Gastrocnemius medialis (tissue), 4 donors: Measurements from ENCODE around the gene BCL2L13. TPM values are rescaled to one million over a fixed set of nuclear protein-coding genes. Genes with fewer than 3 reads are reported as not detected.

ENCODE experiments used
- ATAC-seq, 2 donors: fragments of 150-250 bp; one replicate each; pipeline ENCODE4 v1.9.1; 2016
- DNase-seq, 2 donors: peaks; one replicate each; pipeline ENCODE4 v3.0.0-alpha.2; 2019
- H3K27ac ChIP-seq, 4 donors: fragments of 200-600 bp; sonication (generic); 1 replicate in 1 of 4; 2 replicates in 3 of 4; pipeline ENCODE4 v1.5.1; 2016 to 2018; ENCODE audit warnings: mild to moderate bottlenecking in 2 of 4, moderate library complexity in 1 of 4
- H3K27me3 ChIP-seq, 3 donors: fragments of 200-600 bp; sonication (generic) in 2 of 3; 1 replicate in 1 of 3; 2 replicates in 2 of 3; pipeline versions ENCODE4 v1.5.1 to v1.6.0; 2016 to 2019; ENCODE audit warnings: mild to moderate bottlenecking in 1 of 3, moderate library complexity in 1 of 3
- H3K36me3 ChIP-seq, 2 donors: fragments of 200-600 bp; sonication (generic) in 1 of 2; one replicate each; pipeline ENCODE4 v1.5.1; 2017 to 2018
- H3K4me1 ChIP-seq, 2 donors: fragments of 200-600 bp; sonication (generic) in 1 of 2; one replicate each; pipeline ENCODE4 v1.5.1; 2016 to 2017; ENCODE audit warnings: mild to moderate bottlenecking in 2 of 2
- H3K4me3 ChIP-seq, 4 donors: fragments of 200-600 bp; sonication (generic) in 3 of 4; 1 replicate in 1 of 4; 2 replicates in 3 of 4; pipeline ENCODE4 v1.5.1; 2016 to 2019; ENCODE audit warnings: mild to moderate bottlenecking in 2 of 4
- H3K9me3 ChIP-seq, 3 donors: fragments of 200-600 bp; sonication (generic) in 2 of 3; 1 replicate in 1 of 3; 2 replicates in 2 of 3; pipeline ENCODE4 v1.5.1; 2016 to 2019
- POLR2A ChIP-seq, 2 donors: fragments of 450-650 bp; IDR thresholded peaks; one replicate each; pipeline ENCODE4 v1.6.1; 2017; ENCODE audit warnings: antibody characterized with exemption in 2 of 2, mild to moderate bottlenecking in 2 of 2, moderate library complexity in 2 of 2
- in situ Hi-C, 4 donors: fragments of 200-750 bp; cut with MboI; loops; one replicate each; pipeline versions ENCODE4 v1.15.0 to v1.8.0; 2017; ENCODE audit warnings: low sequenced_read_pairs in 4 of 4
- intact Hi-C: fragments of 100-400 bp; cut with DNase I; formaldehyde crosslinking; loops from one replicate; pipeline ENCODE4 v1.15.1; 2023; ENCODE audit warnings: low total_unique reads
- total RNA-seq, 4 donors: library from RNA; depleted of rRNA; stranded (reverse); fragments of >200 nt; gene quantifications; one replicate each; pipeline versions ENCODE4 v1.1.0 to v1.2.3, GENCODE V29; 2016
- TF ChIP-seq, protein P1 (sequence below), 5 experiments: fragments of 450-650 bp in 3 of 5; fragments of 200-600 bp in 2 of 5; sonication (generic) in 2 of 5; IDR thresholded peaks in 4 of 5; conservative IDR thresholded peaks in 1 of 5; 1 replicate in 4 of 5; 2 replicates in 1 of 5; pipeline ENCODE4 v1.5.1; 2016 to 2019; ENCODE audit warnings: antibody characterized with exemption in 5 of 5, mild to moderate bottlenecking in 3 of 5, moderate library complexity in 3 of 5

The BCL2L13 gene
- total RNA-seq, 4 donors from 2014 or later: 162 to 310 (median 231) TPM

GRCh38 chr22:17705951-17706900 is 67.7 kb downstream of the BCL2L13 start:
- peak overlapping the region in 3 of 4 donors; percentile 26 to 39 (median 31) for H3K4me3 ChIP-seq
- H3K36me3 ChIP-seq: peaks cover 0 to 38% of the 10 kb centered on the region in 2 donors
- H3K27ac ChIP-seq: peak overlapping the region; percentile 44 to 87 (median 82)
- no peaks in the 10 kb centered on the region for H3K4me1 ChIP-seq
- H3K9me3 ChIP-seq: no peaks in the 10 kb centered on the region
- intact Hi-C loops (no loop called here), in situ Hi-C loops (no loop called here)
- ATAC-seq: peak; percentile 96 to 98
- H3K27me3 ChIP-seq: no peaks in the 10 kb centered on the region
- DNase-seq: peak; percentile 35 to 72
- TF ChIP-seq, protein P1, sequence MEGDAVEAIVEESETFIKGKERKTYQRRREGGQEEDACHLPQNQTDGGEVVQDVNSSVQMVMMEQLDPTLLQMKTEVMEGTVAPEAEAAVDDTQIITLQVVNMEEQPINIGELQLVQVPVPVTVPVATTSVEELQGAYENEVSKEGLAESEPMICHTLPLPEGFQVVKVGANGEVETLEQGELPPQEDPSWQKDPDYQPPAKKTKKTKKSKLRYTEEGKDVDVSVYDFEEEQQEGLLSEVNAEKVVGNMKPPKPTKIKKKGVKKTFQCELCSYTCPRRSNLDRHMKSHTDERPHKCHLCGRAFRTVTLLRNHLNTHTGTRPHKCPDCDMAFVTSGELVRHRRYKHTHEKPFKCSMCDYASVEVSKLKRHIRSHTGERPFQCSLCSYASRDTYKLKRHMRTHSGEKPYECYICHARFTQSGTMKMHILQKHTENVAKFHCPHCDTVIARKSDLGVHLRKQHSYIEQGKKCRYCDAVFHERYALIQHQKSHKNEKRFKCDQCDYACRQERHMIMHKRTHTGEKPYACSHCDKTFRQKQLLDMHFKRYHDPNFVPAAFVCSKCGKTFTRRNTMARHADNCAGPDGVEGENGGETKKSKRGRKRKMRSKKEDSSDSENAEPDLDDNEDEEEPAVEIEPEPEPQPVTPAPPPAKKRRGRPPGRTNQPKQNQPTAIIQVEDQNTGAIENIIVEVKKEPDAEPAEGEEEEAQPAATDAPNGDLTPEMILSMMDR (IDR thresholded peaks at IDR 0.05 in 4 of 5, conservative IDR thresholded peaks at IDR 0.05 in 1 of 5): no peak
- TF ChIP-seq POLR2A (IDR thresholded peaks at IDR 0.05): peak in 1 of 2 donors; percentile 69

- TF ChIP-seq POLR2A (IDR thresholded peaks at IDR 0.05): no peak
- TF ChIP-seq, protein P1 (IDR thresholded peaks at IDR 0.05 in 4 of 5, conservative IDR thresholded peaks at IDR 0.05 in 1 of 5): no peak
- Histone ChIP-seq H3K4me3 (peak overlapping the region in 3 of 4 donors; percentile 26 to 39 (median 31)), H3K9me3 (no peaks in the 10 kb centered on the region), H3K36me3 (peaks cover 0 to 36% of the 10 kb centered on the region in 2 donors), H3K4me1 (peaks cover 0 to 4% of the 10 kb centered on the region in 2 donors), H3K27ac (peak overlapping the region; percentile 44 to 87 (median 82)), H3K27me3 (no peaks in the 10 kb centered on the region)
- in situ Hi-C loops: no loop called here
- intact Hi-C loops: no loop called here
- no peak for ATAC-seq
- no peak for DNase-seq
Observed at GRCh38 chr22:17706947-17707346, 68.4 kb downstream of the BCL2L13 start.

- TF ChIP-seq POLR2A (IDR thresholded peaks at IDR 0.05): no peak
- TF ChIP-seq, protein P1 (IDR thresholded peaks at IDR 0.05 in 4 of 5, conservative IDR thresholded peaks at IDR 0.05 in 1 of 5): no peak
- in situ Hi-C loops: no loop called here
Observed at GRCh38 chr22:17707526-17707925, 69.0 kb downstream of the BCL2L13 start.

GRCh38 chr22:17710023-17710422 is 71.5 kb downstream of the BCL2L13 start:
- peaks cover 0 to 12% of the 10 kb centered on the region in 2 donors for H3K36me3 ChIP-seq

More at GRCh38 chr22:17707526-17707925, 69.0 kb downstream of the BCL2L13 start:
- Histone ChIP-seq H3K4me1 (peaks cover 0 to 4% of the 10 kb centered on the region in 2 donors), H3K27me3 (no peaks in the 10 kb centered on the region), H3K4me3 (peak overlapping the region in 3 of 4 donors; percentile 26 to 39 (median 31)), H3K27ac (peak overlapping the region; percentile 44 to 87 (median 82)), H3K36me3 (peaks cover 0 to 31% of the 10 kb centered on the region in 2 donors), H3K9me3 (no peaks in the 10 kb centered on the region)
- ATAC-seq (no peak), DNase-seq (no peak)
- intact Hi-C loops: no loop called here

More at GRCh38 chr22:17710023-17710422, 71.5 kb downstream of the BCL2L13 start:
- no peak for TF ChIP-seq POLR2A (IDR thresholded peaks at IDR 0.05)
- TF ChIP-seq, protein P1 (IDR thresholded peaks at IDR 0.05 in 4 of 5, conservative IDR thresholded peaks at IDR 0.05 in 1 of 5): no peak
- no peak for DNase-seq
- no peaks in the 10 kb centered on the region for H3K27me3 ChIP-seq
- H3K9me3 ChIP-seq: no peaks in the 10 kb centered on the region
- in situ Hi-C loops: no loop called here
- no peak for ATAC-seq
- no peak overlapping the region for H3K4me3 ChIP-seq
- intact Hi-C loops: no loop called here
- H3K4me1 ChIP-seq: peaks cover 0 to 4% of the 10 kb centered on the region in 2 donors
- H3K27ac ChIP-seq: peak overlapping the region in 1 of 4 donors; percentile 39
